ENCODE measurements around the gene SPRR2F.

Gene SPRR2F

DNA sequence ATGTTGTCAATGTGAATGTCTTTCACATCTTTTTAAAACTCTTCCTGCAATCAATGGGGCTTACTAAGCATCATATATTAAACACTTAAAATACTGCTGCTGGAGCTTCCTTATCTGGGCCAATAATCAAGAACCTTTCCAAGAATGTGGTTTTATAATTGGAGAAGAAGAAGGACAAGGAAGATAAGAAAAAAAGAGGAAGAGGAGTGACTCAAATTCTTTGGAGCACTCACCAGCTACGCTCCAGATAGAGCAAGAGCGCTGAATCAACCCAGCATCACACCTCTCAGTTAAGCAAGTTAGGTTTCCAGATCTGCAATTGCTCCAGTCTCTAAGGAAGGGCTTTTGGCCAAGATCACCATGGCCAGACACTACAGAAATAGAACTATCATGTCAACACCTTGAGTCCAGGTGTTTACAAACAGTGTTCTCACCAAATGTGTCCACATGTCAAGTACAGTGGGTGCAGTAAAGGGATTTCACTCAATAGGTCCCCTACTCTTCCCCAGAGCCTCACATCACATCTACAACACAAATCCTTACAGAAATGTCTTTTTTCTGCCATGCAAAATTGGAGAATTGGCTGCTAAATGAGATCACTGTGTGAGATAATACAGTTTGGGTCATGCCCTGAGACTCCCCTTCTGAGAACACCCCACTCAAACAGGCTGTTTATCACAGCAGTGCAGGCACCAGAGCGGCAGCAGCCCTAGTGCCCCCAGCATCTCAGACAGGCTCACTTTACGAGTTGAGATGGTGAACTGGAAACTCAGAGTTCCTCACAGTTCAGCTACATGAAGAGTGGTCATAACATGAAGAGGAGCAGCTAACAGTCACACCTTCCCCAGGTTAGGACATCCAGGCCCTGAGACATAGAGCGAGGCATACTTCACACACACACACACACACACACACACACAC is 40.2 kb downstream of the SPRR2F start:
- DNase-seq = no peak

DNA sequence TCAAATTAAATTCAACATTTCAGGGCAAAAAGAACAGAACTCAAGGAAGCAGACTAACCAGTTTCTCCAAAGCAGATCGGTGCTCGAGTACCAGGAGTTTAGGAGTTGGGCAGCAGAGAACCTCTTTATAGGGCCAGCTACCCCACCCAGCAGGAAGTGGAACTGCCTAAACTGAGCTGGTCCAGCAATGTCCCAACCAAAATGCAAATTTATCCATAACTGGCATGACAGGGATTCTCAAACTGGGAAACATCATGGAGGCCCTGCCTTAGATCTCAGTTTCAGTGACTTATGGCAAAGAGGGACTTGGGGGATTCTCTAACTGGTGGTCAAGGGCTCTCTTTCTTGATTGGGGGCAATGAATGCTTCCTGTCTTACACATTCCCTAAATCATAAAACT is 41.8 kb downstream of the SPRR2F start, which contains the start of gene SPRR2B:
TSS of gene SPRR2B (minus strand) at position 101 of the 400 bp plus-strand sequence. CDS start 772 bp downstream, outside the sequence.
- no peak for DNase-seq

DNA sequence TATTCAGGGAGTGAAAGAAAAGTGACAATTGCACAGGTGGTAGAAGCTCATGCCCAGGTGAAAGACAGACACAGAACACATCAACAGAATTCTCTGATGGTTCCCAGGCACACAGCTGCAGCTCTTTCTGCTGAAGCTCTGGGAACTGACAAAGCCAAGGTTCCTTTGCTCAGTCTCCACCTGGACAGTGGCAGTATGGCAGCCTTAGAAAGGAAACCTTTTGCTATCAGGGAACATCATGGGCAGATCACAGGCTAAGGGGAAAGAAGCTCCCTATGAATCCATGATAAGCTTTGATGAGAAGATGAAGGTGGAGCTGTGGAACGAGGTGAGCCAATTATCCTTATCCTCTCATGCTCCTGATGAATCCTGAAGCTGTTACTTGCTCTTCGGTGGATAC is 43.1 kb downstream of the SPRR2F start:
- DNase-seq = no peak

Data from amygdala (tissue), 56 donors.